Naive B cell (primary cell): ENCODE measurements around the gene PPP1R12B. TPM values are rescaled to one million over a fixed set of nuclear protein-coding genes. Genes with fewer than 3 reads are reported as not detected.
"Not testable (repeated sequence)": the region's sequence is repeated elsewhere in the genome, so short reads cannot be mapped to it uniquely, and the experiment has no call there.

ENCODE experiments used
- ATAC-seq, 2 donors: fragments of 150-1000 bp; cut with Tn5 transposase; 2 replicates each; pipeline ENCODE4 v1.10.0; 2021; ENCODE audit warnings: low read depth in 2 of 2, mild to moderate bottlenecking in 2 of 2, moderate library complexity in 2 of 2
- DNase-seq: peaks from one replicate; pipeline ENCODE4 v3.0.0; 2022
- H3K27ac Mint-ChIP-seq, 6 donors: one replicate each; pipeline ENCODE4 v1.8.0; 2020 to 2022; ENCODE audit warnings: mild to moderate bottlenecking in 6 of 6, mixed read lengths in 6 of 6, moderate library complexity in 5 of 6, inconsistent platforms in 2 of 6
- H3K27me3 Mint-ChIP-seq, 3 donors: one replicate each; pipeline ENCODE4 v1.8.0; 2021 to 2022; ENCODE audit warnings: mixed read lengths in 3 of 3, mild to moderate bottlenecking in 1 of 3
- H3K36me3 Mint-ChIP-seq, 2 donors: one replicate each; pipeline ENCODE4 v1.8.0; 2020 to 2022; ENCODE audit warnings: mixed read lengths in 2 of 2, inconsistent platforms in 1 of 2, mild to moderate bottlenecking in 1 of 2
- H3K4me1 Mint-ChIP-seq, 3 donors: one replicate each; pipeline ENCODE4 v1.8.0; 2020 to 2022; ENCODE audit warnings: mixed read lengths in 3 of 3, inconsistent platforms in 1 of 3, mild to moderate bottlenecking in 1 of 3, moderate library complexity in 1 of 3
- H3K4me3 Mint-ChIP-seq, 8 donors: one replicate each; pipeline ENCODE4 v1.8.0; 2020 to 2022; ENCODE audit warnings: mild to moderate bottlenecking in 8 of 8, mixed read lengths in 8 of 8, moderate library complexity in 8 of 8, inconsistent platforms in 2 of 8
- H3K9me3 Mint-ChIP-seq, 7 donors: one replicate each; pipeline ENCODE4 v1.8.0; 2020 to 2022; ENCODE audit warnings: mixed read lengths in 7 of 7, mild to moderate bottlenecking in 5 of 7, inconsistent platforms in 2 of 7, moderate library complexity in 1 of 7
- polyA plus RNA-seq, 6 donors: library from polyadenylated mRNA; unstranded; fragments of 300-500 nt; fragmentation: Illumina TruSeq; gene quantifications; one replicate each; pipeline ENCODE4 v1.2.3, GENCODE V29; 2021; ENCODE audit warnings: low read depth in 6 of 6

The PPP1R12B gene
- polyA plus RNA-seq, 6 donors from 2014 or later, result 2.3 to 13.5 (median 6.6) TPM; not detected in 1

- H3K27ac Mint-ChIP-seq, result peak overlapping the region in 1 of 6 donors; percentile 3
Observed at GRCh38 chr1:202420422-202421094, 72.1 kb downstream of the PPP1R12B start.

GRCh38 chr1:202422709-202423108, 74.2 kb downstream of the PPP1R12B start:
- H3K36me3 Mint-ChIP-seq, H3K27me3 Mint-ChIP-seq, H3K9me3 Mint-ChIP-seq, H3K4me3 Mint-ChIP-seq, ATAC-seq, DNase-seq, H3K4me1 Mint-ChIP-seq, H3K27ac Mint-ChIP-seq: not testable (repeated sequence)

More at GRCh38 chr1:202420422-202421094, 72.1 kb downstream of the PPP1R12B start:
- not testable (repeated sequence) for H3K4me1 Mint-ChIP-seq, H3K9me3 Mint-ChIP-seq, ATAC-seq, H3K36me3 Mint-ChIP-seq, H3K4me3 Mint-ChIP-seq, H3K27me3 Mint-ChIP-seq, DNase-seq

GRCh38 chr1:202424260-202424659, 75.8 kb downstream of the PPP1R12B start:
- H3K4me3 Mint-ChIP-seq, DNase-seq, H3K36me3 Mint-ChIP-seq: not testable (repeated sequence)

GRCh38 chr1:202430111-202430510, 81.6 kb downstream of the PPP1R12B start:
- DNase-seq, H3K4me3 Mint-ChIP-seq, ATAC-seq, H3K4me1 Mint-ChIP-seq, H3K27me3 Mint-ChIP-seq, H3K9me3 Mint-ChIP-seq, H3K27ac Mint-ChIP-seq: not testable (repeated sequence)
- peaks cover 13 to 28% of the 10 kb centered on the region in 2 donors for H3K36me3 Mint-ChIP-seq

More at GRCh38 chr1:202424260-202424659, 75.8 kb downstream of the PPP1R12B start:
- H3K9me3 Mint-ChIP-seq, ATAC-seq, H3K27ac Mint-ChIP-seq, H3K27me3 Mint-ChIP-seq, H3K4me1 Mint-ChIP-seq: not testable (repeated sequence)

- H3K27ac Mint-ChIP-seq, H3K9me3 Mint-ChIP-seq, H3K4me1 Mint-ChIP-seq, H3K4me3 Mint-ChIP-seq, ATAC-seq, H3K27me3 Mint-ChIP-seq, DNase-seq: not testable (repeated sequence)
- H3K36me3 Mint-ChIP-seq, result peaks cover 13 to 36% of the 10 kb centered on the region in 2 donors
Observed at GRCh38 chr1:202432338-202432737, 83.8 kb downstream of the PPP1R12B start.

- no peak for ATAC-seq
- H3K27ac Mint-ChIP-seq, result no peak overlapping the region
- peaks cover 13 to 35% of the 10 kb centered on the region in 2 donors for H3K36me3 Mint-ChIP-seq
- no peak overlapping the region for H3K4me3 Mint-ChIP-seq
- no peaks in the 10 kb centered on the region for H3K4me1 Mint-ChIP-seq
- DNase-seq, result no peak
- no peaks in the 10 kb centered on the region for H3K9me3 Mint-ChIP-seq
- no peaks in the 10 kb centered on the region for H3K27me3 Mint-ChIP-seq
Observed at GRCh38 chr1:202433155-202434043, 84.9 kb downstream of the PPP1R12B start.

GRCh38 chr1:202434059-202434458, 85.6 kb downstream of the PPP1R12B start:
- Mint-ChIP-seq H3K9me3 (no peaks in the 10 kb centered on the region), H3K4me1 (no peaks in the 10 kb centered on the region), H3K27me3 (no peaks in the 10 kb centered on the region), H3K27ac (peak overlapping the region in 1 of 6 donors; percentile 36), H3K36me3 (peaks cover 13 to 29% of the 10 kb centered on the region in 2 donors), H3K4me3 (no peak overlapping the region)
- DNase-seq (no peak), ATAC-seq (no peak)

GRCh38 chr1:202438393-202439174, 90.1 kb downstream of the PPP1R12B start:
- H3K9me3 Mint-ChIP-seq, result no peaks in the 10 kb centered on the region
- no peak overlapping the region for H3K27ac Mint-ChIP-seq
- H3K4me3 Mint-ChIP-seq, result peak overlapping the region in 1 of 8 donors; percentile 9
- no peak for DNase-seq
- peaks cover 4 to 53% of the 10 kb centered on the region in 2 donors for H3K36me3 Mint-ChIP-seq
- H3K4me1 Mint-ChIP-seq, result no peaks in the 10 kb centered on the region
- no peak for ATAC-seq
- no peaks in the 10 kb centered on the region for H3K27me3 Mint-ChIP-seq

GRCh38 chr1:202439308-202439707, 90.8 kb downstream of the PPP1R12B start:
- DNase-seq (no peak), ATAC-seq (no peak)
- Mint-ChIP-seq H3K27me3 (no peaks in the 10 kb centered on the region), H3K36me3 (peaks cover under 1 to 50% of the 10 kb centered on the region in 2 donors), H3K9me3 (no peaks in the 10 kb centered on the region), H3K4me1 (no peaks in the 10 kb centered on the region), H3K4me3 (no peak overlapping the region), H3K27ac (no peak overlapping the region)

GRCh38 chr1:202448140-202448539, 99.6 kb downstream of the PPP1R12B start:
- DNase-seq, H3K27ac Mint-ChIP-seq, H3K27me3 Mint-ChIP-seq, H3K4me3 Mint-ChIP-seq, H3K9me3 Mint-ChIP-seq, H3K4me1 Mint-ChIP-seq: not testable (repeated sequence)
- peaks cover 17 to 28% of the 10 kb centered on the region in 2 donors for H3K36me3 Mint-ChIP-seq
- ATAC-seq, result peak in 1 of 2 donors; percentile 18

- H3K36me3 Mint-ChIP-seq, result peaks cover 9 to 18% of the 10 kb centered on the region in 2 donors
- ATAC-seq, DNase-seq: not testable (repeated sequence)
Observed at GRCh38 chr1:202451641-202452040, 103.1 kb downstream of the PPP1R12B start.

GRCh38 chr1:202452508-202452907, 104.0 kb downstream of the PPP1R12B start:
- Mint-ChIP-seq H3K4me3 (no peak overlapping the region), H3K27me3 (no peaks in the 10 kb centered on the region), H3K4me1 (peaks cover 0 to 9% (median 4%) of the 10 kb centered on the region in 3 donors), H3K27ac (no peak overlapping the region), H3K36me3 (peaks cover 9 to 18% of the 10 kb centered on the region in 2 donors), H3K9me3 (no peaks in the 10 kb centered on the region)
- no peak for ATAC-seq
- no peak for DNase-seq

More at GRCh38 chr1:202451641-202452040, 103.1 kb downstream of the PPP1R12B start:
- not testable (repeated sequence) for H3K9me3 Mint-ChIP-seq, H3K4me1 Mint-ChIP-seq, H3K4me3 Mint-ChIP-seq, H3K27me3 Mint-ChIP-seq, H3K27ac Mint-ChIP-seq
